Fibroblast of skin of back (primary cell): ENCODE measurements around the gene TMEM163.
"Not testable (repeated sequence)": the region's sequence is repeated elsewhere in the genome, so short reads cannot be mapped to it uniquely, and the experiment has no call there.

Experiments
- DNase-seq: peaks from one replicate; pipeline ENCODE4 v3.0.0-alpha.2; 2013

The TMEM163 gene

DNA sequence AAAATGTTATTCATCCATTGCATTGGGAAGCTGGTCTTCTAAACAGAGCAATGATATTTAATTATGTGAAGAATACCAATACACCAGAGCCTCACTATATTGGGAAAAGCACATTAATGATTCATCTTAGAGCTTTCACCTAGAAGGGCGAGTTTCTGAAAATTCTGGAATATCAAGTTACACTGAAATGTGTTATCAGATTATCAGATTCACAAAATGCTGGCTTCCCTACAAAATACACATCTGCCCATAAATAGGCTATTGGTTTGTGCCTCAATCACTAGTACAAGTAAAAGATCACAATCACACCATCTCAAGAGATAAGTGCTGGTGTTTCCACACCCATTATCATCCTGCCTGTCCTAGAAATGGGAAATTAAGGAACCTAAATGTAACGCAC, 200.7 kb downstream of the TMEM163 start:
- DNase-seq: no peak

DNA sequence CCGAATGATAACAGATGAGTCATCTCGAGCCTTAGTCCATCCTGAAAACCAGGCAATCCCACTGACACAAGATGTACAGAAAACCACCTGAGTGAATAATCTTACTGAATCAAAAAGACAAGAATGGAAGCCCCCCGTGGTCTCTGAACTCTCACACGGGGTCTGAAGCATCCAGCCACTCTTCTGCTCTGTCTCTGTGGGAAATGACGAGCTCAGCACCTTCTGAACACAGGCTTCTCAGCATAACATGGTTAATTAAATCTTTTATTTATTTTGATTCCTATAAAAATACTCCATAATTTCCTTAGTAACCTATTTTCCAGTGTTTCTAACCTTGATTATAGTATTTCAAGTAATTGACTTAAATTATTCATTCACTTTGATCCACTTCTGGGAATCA, 203.7 kb downstream of the TMEM163 start:
- DNase-seq: no peak

GRCh38 chr2:134513465-134513804, 205.4 kb downstream of the TMEM163 start:
- DNase-seq: no peak

DNA sequence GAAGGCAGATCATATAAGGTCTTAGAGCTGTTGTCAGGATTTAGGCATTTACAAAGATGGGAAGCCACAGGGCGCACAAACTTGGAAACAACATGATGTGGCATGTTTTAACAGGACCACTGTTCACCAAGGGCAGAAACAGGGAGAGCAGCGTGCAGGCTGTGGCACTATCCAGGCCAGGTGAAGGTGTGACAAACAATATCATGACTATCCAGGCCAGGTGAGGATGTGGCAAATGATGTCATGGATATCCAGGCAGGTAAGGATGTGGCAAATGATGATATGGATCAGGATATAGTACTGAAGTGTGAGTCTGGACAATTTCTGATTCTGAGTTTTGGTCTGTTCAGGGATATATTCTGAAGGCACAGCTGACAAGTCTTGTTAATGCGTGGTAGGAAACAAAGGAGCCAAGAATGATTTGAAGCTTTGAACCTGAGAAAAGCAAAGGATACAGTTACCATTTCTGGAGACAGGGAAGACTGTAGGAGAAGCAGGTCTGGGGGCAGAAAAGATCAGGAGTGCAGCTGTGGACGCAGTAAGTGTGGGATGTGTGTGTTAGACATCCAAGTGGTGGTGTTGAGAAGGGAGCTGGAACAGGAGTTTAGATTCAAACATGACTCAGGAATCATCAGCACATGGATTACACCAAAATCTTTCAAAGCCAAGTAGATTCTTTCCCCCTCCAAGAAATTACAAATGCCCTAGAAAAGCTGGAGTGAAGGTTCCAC, 205.9 kb downstream of the TMEM163 start:
- DNase-seq: no peak

GRCh38 chr2:134508391-134508790, 210.4 kb downstream of the TMEM163 start:
- no peak for DNase-seq

DNA sequence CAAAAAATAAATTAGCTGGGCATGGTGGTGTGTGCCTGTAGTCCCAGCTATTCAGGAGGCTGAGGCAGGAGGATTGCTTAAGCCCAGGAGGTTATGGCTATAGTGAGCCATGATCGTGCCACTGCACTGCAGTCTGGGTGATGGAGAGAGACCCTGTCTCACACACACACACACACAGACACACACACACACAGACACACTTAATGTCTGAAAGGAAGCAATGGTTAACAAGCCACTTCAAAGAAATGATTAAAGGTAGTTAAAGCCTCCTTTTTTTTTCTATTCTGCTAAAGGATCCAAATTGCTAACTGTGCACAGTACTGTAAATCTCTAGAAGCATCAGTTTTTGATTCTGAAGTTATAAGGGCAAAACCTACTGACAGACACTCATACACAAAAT, 211.1 kb downstream of the TMEM163 start:
- no peak for DNase-seq

DNA sequence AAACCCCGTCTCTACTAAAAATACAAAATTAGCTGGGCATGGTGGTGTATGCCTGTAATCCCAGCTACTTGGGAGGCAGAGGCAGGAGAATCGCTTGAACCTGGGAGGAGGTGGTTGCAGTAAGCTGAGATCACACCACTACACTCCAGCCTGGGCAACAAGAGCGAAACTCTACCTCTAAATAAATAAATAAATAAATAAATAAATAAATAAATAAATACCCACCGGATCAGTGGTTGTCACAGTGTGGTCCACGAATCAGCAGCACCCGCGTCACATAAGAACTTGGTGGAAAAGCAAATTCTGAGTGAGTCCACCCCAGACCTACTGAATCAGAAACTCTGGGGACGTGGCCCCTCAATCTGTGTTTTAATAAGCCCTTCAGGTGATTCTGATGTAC, 211.6 kb downstream of the TMEM163 start:
- DNase-seq: not testable (repeated sequence)

DNA sequence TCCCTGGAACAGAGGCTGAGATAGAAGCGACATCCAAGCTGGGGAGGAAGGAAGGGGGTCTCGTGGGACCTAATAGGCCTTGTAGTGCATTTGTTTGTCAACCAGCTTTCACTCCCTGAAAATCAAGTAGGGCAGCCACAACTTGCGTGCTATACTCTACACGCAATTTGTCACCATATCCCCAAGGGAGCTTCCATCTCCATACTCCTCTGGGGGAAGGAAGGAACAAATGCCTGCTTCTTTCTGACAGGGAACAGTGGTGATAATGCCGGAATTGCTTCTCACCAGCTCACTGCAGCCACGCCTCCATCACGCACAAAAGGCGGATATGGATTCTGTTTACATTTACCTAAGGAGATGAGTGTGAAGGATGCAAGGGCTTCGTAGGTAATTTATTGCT, 213.4 kb downstream of the TMEM163 start:
- no peak for DNase-seq

- no peak for DNase-seq
Measured at GRCh38 chr2:134504586-134505336, 214.0 kb downstream of the TMEM163 start.

GRCh38 chr2:134502104-134502503, 216.7 kb downstream of the TMEM163 start:
- no peak for DNase-seq

- DNase-seq: no peak
Measured at GRCh38 chr2:134501476-134502091, 217.2 kb downstream of the TMEM163 start.

DNA sequence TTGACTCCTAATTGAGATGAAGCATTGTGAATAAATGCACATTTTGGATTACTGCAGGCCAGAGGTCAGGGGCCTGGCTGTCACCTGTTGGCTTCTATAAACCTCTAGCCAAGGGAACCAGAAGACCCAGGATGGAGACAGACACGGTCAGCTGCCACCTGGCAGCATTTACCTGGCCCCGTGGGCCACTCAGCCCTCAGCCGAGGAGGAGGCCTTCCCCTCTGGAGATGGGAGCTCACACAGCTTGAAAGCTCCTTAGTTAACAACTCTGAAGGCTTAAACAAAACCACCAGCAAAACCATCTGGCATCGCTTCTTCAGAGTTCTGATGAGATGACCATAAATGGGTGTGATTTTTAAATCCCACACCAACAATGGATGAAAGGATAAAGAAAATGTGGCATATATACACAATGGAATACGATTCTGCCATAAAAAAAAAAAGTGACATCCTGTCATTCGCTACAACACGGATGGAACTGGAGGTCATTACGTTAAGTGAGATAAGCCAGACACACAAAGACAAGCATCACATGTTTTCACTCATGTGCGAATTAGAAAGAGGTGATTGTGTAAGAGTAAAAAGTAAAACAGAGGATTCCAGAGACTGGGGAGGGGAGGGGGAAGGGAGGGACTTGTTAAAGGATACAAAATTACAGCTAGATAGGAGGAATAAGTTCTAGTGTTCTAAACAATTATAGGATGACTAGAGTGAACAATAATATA, 218.4 kb downstream of the TMEM163 start:
- DNase-seq: no peak

DNA sequence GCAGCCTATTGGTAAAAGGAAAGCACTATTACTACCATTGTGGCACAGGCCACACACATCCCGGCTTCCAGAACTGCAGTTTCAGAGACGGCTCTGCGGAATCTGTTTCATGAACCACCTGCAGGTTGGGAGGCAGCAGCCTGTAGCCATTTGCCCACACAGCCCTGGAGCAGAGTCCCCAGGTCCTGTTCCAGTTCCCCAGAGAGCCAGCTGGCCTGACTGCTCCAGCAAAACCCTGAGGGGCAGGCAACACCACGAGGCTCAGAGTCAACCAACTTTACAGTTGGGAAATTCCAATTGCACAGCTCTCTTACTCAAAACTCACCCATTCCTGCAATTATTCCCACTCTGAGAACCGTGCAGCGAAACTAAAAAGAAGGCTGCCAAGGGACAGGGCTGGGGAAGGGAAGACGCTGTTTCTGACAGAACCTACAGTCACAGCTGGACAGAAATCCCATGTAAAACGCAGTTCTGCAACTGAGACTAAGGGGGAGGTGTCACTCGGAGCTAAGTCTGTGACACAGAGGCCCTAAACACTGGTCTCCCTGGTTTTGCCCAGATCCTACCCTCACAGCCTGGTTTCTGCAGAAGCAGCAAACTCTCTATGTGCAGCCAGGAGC, 219.4 kb downstream of the TMEM163 start:
- DNase-seq: no peak

DNA sequence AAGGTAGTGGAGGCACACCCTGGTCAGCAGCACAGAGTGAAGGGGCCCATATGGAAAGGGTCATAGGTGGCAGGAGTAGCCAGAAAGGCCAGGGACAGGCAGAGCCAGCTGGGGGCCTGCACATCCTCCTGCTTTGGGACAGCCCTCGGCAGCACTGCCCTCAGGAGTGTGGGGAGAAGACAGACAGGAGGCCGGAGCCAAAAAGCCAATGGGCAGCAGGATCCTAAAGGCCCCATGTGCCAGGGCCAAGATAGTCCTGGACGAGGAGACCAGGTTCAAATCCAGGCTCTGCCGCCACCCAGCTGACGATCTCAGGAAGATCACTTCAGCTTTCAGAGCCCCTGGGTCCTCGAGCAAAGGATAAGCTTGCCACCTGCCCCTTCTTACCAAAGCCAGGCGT, 220.1 kb downstream of the TMEM163 start:
- DNase-seq: no peak

DNA sequence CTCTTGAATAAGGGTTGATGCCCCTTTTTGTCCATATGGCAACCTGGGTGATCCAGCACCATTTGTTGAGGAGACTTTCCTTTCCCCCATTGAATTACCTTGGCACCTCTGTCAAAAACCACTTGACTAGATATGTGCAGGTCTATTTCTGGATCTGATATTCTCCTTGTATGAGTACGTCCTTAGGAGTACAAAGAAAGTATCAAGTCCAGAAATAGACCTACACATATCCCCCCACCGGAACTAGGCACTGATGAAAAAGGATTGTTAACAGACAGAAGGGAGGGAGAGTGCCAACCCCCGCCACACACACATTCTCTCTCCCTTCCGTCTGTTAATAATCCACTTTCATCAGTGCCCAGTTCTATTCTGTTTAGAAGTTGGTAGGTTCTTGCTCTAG, 225.0 kb downstream of the TMEM163 start:
- DNase-seq: no peak

GRCh38 chr2:134491771-134492441, 226.9 kb downstream of the TMEM163 start:
- no peak for DNase-seq

DNA sequence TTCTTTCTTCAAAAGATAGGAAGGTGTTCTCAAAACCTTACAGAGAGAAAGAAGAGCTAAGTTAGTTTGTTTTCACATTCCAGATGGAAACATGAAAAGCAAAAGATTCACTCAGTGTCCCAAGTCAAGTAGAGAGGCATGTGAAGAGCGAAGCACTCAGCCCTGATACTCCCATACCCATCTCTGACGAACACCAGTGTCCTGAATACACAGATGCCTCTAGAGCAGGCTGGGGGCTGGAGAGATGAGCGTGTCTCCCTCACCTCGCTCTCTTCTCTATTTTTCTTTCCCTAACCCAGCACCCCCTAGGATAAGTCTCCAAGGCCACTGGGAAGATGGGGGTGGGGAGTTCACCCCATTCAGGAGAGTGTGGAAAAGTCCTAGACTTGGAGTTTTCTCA, 227.8 kb downstream of the TMEM163 start:
- DNase-seq: no peak

- no peak for DNase-seq
Measured at GRCh38 chr2:134490559-134490958, 228.2 kb downstream of the TMEM163 start.

DNA sequence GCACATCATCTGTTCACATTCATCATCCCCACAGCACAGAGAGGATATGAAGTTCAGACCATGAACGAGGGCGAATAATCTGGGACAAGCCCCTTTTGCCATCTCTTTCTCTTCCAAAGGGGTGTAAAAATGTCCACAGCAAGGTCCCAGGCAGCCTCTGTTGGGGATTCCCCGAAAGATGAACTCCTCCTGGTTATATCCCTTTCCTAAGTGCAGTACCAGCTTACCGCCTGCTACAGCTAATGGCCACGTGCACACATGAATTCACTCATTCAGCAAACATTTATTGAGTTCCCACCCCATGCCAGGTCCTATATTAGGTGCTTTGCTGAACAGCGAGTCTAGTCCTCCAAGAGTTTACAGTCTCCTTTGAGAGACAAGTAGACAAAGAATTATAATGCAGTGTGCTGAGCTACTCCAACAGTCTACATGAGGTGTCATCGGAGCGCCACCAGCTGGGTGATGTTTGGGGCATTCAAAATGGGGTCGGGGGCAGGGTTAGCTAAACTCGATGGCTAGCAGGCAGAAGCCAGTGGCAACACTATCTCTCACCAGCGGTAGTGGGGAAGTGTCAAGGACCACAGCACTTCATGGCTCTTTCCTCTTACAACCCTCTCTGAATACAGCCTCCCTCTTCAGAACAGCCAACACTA, 228.9 kb downstream of the TMEM163 start:
- no peak for DNase-seq

- no peak for DNase-seq
Measured at GRCh38 chr2:134482766-134483340, 235.9 kb downstream of the TMEM163 start.

GRCh38 chr2:134482131-134482723, 236.6 kb downstream of the TMEM163 start:
- DNase-seq: no peak
